Measurements from ENCODE around the gene FUT1. TPM values are rescaled to one million over a fixed set of nuclear protein-coding genes. Genes with fewer than 3 reads are reported as not detected.
A peak's percentile ranks its signal among the peaks of the same experiment; 100 is the strongest.

FUT1 gene
- total RNA-seq, 3 donors from 2014 or later, result 0.48 to 6.2 (median 3.1) TPM

DNA sequence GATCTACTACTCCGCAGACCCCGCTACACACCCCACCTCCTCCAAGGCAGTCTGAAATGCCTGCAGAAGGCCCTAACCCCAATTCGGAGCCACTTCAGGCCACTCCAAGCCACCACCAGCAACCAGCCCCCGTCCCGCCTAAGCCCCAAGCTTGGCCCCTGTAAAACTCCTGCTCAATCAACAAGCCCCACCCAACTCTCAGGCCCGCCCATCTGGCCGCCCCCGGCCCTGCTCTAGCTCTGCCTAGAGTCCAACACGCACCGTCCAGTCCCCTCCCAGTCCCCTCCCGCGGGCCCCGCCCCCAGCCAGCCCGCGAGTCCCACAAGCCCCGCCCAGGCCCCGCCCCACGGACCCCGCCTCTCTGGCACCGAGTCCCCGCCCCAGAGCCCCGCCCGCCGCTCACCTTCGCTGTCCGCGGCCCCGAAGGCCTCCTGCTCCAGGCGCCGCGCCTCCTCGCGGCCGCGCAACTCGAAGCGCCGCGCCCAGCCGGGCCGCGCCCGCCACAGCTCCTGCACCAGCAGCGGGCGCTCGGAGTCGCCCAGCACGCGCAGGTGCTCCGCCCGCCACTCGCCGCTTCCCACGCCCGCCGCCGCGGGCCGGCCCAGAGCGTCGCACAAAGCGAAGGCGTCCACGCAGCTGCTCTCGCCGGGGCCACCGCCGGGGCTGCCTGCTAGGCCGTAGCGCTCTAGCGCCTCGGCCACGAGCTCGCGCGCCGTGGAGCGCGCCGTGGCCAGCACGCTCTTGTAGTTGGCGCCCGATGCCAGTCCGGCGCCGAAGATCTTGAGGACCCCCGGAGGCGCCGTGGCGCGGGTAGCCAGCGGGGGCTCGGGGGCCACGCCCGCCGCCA is 13.7 kb downstream of the FUT1 start:
- no peaks in the 10 kb centered on the region for H3K9me3 ChIP-seq
- TF ChIP-seq POLR2AphosphoS5 (IDR thresholded peaks at IDR 0.05) (peak in 1 of 3 donors; percentile 26), POLR2A (IDR thresholded peaks at IDR 0.05) (no peak)
- H3K27me3 ChIP-seq, result no peaks in the 10 kb centered on the region
- DNase-seq (ENCODE audit: low spot score in 2 of 2), result peak; percentile 90 to 96
- intact Hi-C loops (cut with DNase I; ENCODE audit: low total_unique reads), result no loop called here
- H3K4me3 ChIP-seq, result peak overlapping the region; percentile 50 to 81 (median 68)
- H3K27ac ChIP-seq, result peak overlapping the region; percentile 76
- H3K36me3 ChIP-seq, result no peaks in the 10 kb centered on the region
- no peaks in the 10 kb centered on the region for H3K4me1 ChIP-seq

DNA sequence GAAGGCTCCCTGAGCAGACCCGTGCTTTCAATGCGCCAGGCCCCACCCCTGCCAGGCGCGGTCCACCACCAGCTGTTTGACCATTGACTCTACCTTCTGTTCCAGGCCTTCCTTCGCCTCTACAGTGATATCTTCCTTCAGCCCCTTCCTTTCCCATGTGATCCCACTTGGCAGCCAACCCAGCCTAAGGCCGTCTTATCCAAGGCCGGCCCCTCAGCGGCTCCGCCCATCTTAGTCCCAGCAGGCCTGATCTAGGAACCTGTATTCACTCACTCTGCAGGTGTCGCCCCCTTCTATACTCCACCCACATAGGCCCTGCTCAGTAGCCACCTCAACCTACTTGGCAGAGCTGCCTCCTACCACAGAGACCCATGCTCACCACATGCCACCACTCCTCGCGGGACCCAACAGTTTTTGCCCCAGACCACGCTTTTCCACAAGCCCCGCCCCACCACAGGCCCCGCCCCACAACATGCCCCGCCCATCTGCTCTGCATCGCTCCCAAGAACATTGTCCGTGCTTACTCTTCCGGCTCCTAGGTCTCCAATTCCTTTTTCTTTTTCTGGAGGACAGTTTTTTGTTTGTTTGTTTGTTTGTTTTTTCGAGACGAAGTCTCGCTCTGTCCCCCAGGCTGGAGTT is 15.0 kb downstream of the FUT1 start:
- no peak overlapping the region for H3K27ac ChIP-seq
- DNase-seq (ENCODE audit: low spot score in 2 of 2), result no peak
- H3K36me3 ChIP-seq, result no peaks in the 10 kb centered on the region
- no peaks in the 10 kb centered on the region for H3K4me1 ChIP-seq
- no peaks in the 10 kb centered on the region for H3K27me3 ChIP-seq
- intact Hi-C loops (cut with DNase I; ENCODE audit: low total_unique reads), result no loop called here
- H3K4me3 ChIP-seq, result no peak overlapping the region
- H3K9me3 ChIP-seq, result no peaks in the 10 kb centered on the region
- TF ChIP-seq, protein P1, sequence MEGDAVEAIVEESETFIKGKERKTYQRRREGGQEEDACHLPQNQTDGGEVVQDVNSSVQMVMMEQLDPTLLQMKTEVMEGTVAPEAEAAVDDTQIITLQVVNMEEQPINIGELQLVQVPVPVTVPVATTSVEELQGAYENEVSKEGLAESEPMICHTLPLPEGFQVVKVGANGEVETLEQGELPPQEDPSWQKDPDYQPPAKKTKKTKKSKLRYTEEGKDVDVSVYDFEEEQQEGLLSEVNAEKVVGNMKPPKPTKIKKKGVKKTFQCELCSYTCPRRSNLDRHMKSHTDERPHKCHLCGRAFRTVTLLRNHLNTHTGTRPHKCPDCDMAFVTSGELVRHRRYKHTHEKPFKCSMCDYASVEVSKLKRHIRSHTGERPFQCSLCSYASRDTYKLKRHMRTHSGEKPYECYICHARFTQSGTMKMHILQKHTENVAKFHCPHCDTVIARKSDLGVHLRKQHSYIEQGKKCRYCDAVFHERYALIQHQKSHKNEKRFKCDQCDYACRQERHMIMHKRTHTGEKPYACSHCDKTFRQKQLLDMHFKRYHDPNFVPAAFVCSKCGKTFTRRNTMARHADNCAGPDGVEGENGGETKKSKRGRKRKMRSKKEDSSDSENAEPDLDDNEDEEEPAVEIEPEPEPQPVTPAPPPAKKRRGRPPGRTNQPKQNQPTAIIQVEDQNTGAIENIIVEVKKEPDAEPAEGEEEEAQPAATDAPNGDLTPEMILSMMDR (IDR thresholded peaks at IDR 0.05), result no peak
- TF ChIP-seq POLR2A (IDR thresholded peaks at IDR 0.05), result no peak

DNA sequence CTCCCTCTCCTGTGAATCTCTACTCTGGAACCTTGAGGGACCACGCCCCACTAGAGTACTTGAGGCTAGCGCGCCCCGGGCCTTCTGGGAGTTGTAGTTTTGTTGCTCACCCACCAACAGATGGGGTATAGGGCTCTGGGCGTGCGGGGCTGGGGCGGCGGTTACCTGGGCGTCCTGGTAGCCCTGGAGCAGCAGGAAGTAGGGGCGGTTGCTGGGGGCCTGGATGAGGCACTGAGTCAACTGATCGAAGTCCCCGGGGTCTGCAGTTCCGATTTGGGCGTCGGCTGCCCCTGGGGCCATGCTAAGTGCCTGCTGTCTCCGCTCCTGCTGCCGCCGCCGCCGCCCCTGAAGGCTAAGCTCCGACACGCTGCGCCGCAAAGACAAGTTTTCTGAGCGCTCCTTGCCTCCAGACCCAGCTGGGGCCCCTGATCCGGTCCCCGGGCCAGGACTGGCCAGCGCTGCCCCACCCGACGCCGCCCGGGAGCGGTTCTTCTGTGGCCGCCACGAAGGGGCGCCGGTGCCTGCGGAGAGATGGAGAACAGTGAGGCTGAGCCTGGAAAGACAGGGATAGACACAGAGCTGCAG is 17.3 kb downstream of the FUT1 start:
- intact Hi-C loops (cut with DNase I; ENCODE audit: low total_unique reads), result no loop called here
- no peaks in the 10 kb centered on the region for H3K36me3 ChIP-seq
- H3K27ac ChIP-seq, result no peak overlapping the region
- no peak for DNase-seq (ENCODE audit: low spot score in 2 of 2)
- H3K4me1 ChIP-seq, result no peaks in the 10 kb centered on the region
- TF ChIP-seq POLR2A (IDR thresholded peaks at IDR 0.05), result no peak
- TF ChIP-seq, protein P1 (IDR thresholded peaks at IDR 0.05), result no peak
- TF ChIP-seq POLR2AphosphoS5 (IDR thresholded peaks at IDR 0.05), result no peak
- no peaks in the 10 kb centered on the region for H3K9me3 ChIP-seq
- H3K4me3 ChIP-seq, result no peak overlapping the region
- H3K27me3 ChIP-seq, result no peaks in the 10 kb centered on the region

DNA sequence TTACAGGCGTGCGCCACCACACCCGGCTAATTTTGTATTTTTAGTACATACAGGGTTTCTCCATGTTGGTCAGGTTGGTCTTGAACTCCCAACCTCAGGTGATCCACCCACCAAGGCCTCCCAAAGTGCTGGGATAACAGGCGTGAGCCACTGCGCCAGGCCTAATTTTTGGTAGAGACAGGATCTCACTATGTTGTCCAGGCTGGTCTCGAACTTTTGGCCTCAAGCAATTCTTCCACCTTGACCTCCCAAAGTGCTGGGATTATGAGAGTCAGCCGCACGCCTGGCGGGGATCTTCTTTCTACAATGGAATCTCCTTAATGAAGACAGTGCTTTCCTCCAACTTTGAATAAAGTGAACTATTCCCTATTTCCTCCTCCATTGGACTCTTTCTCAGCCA is 17.8 kb downstream of the FUT1 start:
- Histone ChIP-seq H3K27me3 (no peaks in the 10 kb centered on the region), H3K4me3 (no peak overlapping the region), H3K36me3 (no peaks in the 10 kb centered on the region), H3K4me1 (no peaks in the 10 kb centered on the region), H3K27ac (no peak overlapping the region), H3K9me3 (no peaks in the 10 kb centered on the region)
- no peak for DNase-seq (ENCODE audit: low spot score in 2 of 2)
- intact Hi-C loops (cut with DNase I; ENCODE audit: low total_unique reads), result no loop called here
- no peak for TF ChIP-seq POLR2AphosphoS5 (IDR thresholded peaks at IDR 0.05)
- TF ChIP-seq, protein P1 (IDR thresholded peaks at IDR 0.05), result no peak
- no peak for TF ChIP-seq POLR2A (IDR thresholded peaks at IDR 0.05)

DNA sequence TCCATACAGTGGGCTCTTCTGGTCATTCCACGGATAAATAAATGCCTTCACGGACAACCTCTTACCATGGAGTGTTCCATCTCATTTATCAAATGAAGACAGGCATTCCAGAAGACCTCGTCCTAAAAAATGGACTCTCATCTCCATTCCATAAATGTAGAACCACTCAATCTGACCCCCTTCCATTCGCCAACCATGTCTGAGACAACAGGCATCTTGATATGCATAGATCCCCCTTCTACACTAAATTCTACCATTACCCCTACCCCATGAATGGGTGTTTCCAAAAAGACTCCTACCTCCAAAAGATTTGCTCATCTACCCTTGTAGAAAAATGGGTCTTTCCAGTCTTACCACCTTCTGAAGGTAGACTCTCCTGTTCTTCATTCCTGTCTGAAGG is 21.0 kb downstream of the FUT1 start:
- TF ChIP-seq, protein P1 (IDR thresholded peaks at IDR 0.05), result no peak
- no peak overlapping the region for H3K4me3 ChIP-seq
- intact Hi-C loops (cut with DNase I; ENCODE audit: low total_unique reads), result no loop called here

More for the DNA sequence above, 21.0 kb downstream of the FUT1 start:
- H3K4me1 ChIP-seq, result no peaks in the 10 kb centered on the region
- H3K27ac ChIP-seq, result no peak overlapping the region
- no peaks in the 10 kb centered on the region for H3K36me3 ChIP-seq
- H3K27me3 ChIP-seq, result no peaks in the 10 kb centered on the region
- DNase-seq (ENCODE audit: low spot score in 2 of 2), result no peak
- H3K9me3 ChIP-seq, result no peaks in the 10 kb centered on the region

Measured in breast epithelium (tissue), 4 donors.